Small intestine (tissue), 16 donors: ENCODE data around the gene ZNF217. TPM values are rescaled to one million over a fixed set of nuclear protein-coding genes. Genes with fewer than 3 reads are reported as not detected.
"Not testable (repeated sequence)": the region's sequence is repeated elsewhere in the genome, so short reads cannot be mapped to it uniquely, and the experiment has no call there.

Experiments
- DNase-seq, 2 donors: peaks; one replicate each; pipeline versions ENCODE4 v3.0.0 to v3.0.0-alpha.2; 2013
- FAIRE-seq: peaks from 2 replicates; lab custom pipeline; 2012; peaks lifted over from hg19 to GRCh38; lab: Jason Lieb, UNC
- H3K27ac ChIP-seq, 3 donors: one replicate each; pipeline ENCODE4 v1.5.1; 2013; ENCODE audit warnings: low read length in 2 of 3, mild to moderate bottlenecking in 2 of 3, control low read depth in 1 of 3, inconsistent platforms in 1 of 3, low read depth in 1 of 3, moderate library complexity in 1 of 3
- H3K27me3 ChIP-seq, 3 donors: one replicate each; pipeline ENCODE4 v1.6.1; 2013; ENCODE audit warnings: low read length in 3 of 3, inconsistent platforms in 1 of 3; ENCODE audit not compliant: control insufficient read depth in 3 of 3, insufficient read depth in 3 of 3
- H3K36me3 ChIP-seq, 3 donors: one replicate each; pipeline ENCODE4 v1.6.1; 2013; ENCODE audit warnings: low read length in 3 of 3, inconsistent platforms in 1 of 3, low read depth in 1 of 3, mild to moderate bottlenecking in 1 of 3, moderate library complexity in 1 of 3; ENCODE audit not compliant: control insufficient read depth in 3 of 3, insufficient read depth in 2 of 3
- H3K4me1 ChIP-seq, 3 donors: one replicate each; pipeline ENCODE4 v1.6.1; 2013; ENCODE audit warnings: low read length in 2 of 3, inconsistent platforms in 1 of 3, low read depth in 1 of 3, mild to moderate bottlenecking in 1 of 3, moderate library complexity in 1 of 3; ENCODE audit not compliant: control insufficient read depth in 3 of 3, insufficient read depth in 2 of 3
- H3K4me3 ChIP-seq, 3 donors: one replicate each; pipeline ENCODE4 v1.5.1; 2013; ENCODE audit warnings: low read length in 3 of 3, control low read depth in 1 of 3, inconsistent platforms in 1 of 3, low read depth in 1 of 3, mild to moderate bottlenecking in 1 of 3, moderate library complexity in 1 of 3
- H3K9me3 ChIP-seq, 2 donors: one replicate each; pipeline ENCODE4 v1.6.1; 2013; ENCODE audit warnings: low read depth in 1 of 2, low read length in 1 of 2; ENCODE audit not compliant: control insufficient read depth in 2 of 2, insufficient read depth in 1 of 2
- WGBS, 3 donors: extraction: QIAGEN DNeasy Blood & Tissue Kit; methylation state at CpG; one replicate each; pipeline ENCODE4 v1.1.7; 2013; 5-methylcytosine and 5-hydroxymethylcytosine counted together
- long read RNA-seq, 10 donors: transcript quantifications; one replicate each; lab custom pipeline, GENCODE V29; 2026
- polyA plus RNA-seq, 4 donors: library from polyadenylated mRNA; stranded (reverse) in 3 of 4; unstranded in 1 of 4; fragments of 200-250 nt in 3 of 4; fragments of 120-200 nt in 1 of 4; gene quantifications; one replicate each; pipeline versions ENCODE4 v1.2.1 to v1.2.3, GENCODE V29; 2013
- donor health status: healthy with polysubstance abuse.
- donor health status: control.
- donor health status: control.
- donor health status: Bipolar disorder and iron deficiency.
- donor health status: healthy.

Gene ZNF217
- polyA plus RNA-seq, result 10 to 100 TPM in 2 of 4 donors, 1 to 10 TPM in 2; 4.1 to 33.7 (median 8.7) TPM
- long read RNA-seq, donor 1, full-length matches to known transcripts, result 5 of 24 reads
- long read RNA-seq, donor 1, partial matches to known transcripts, result 19 of 24 reads
- long read RNA-seq, donor 1, other reads (novel, unspliced or antisense), result 0 of 24 reads
- long read RNA-seq, donor 2, result 0 reads
- long read RNA-seq, donor 3, full-length matches to known transcripts, result 1 of 1 reads
- long read RNA-seq, donor 3, partial matches to known transcripts, result 0 of 1 reads
- long read RNA-seq, donor 3, other reads (novel, unspliced or antisense), result 0 of 1 reads
- long read RNA-seq, donor 4, full-length matches to known transcripts, result 1 of 1 reads
- long read RNA-seq, donor 4, partial matches to known transcripts, result 0 of 1 reads
- long read RNA-seq, donor 4, other reads (novel, unspliced or antisense), result 0 of 1 reads
- long read RNA-seq, donor 5, result 0 reads
- long read RNA-seq, donor 6, partial matches to known transcripts, result 7 of 7 reads
- long read RNA-seq, donor 6, other reads (novel, unspliced or antisense), result 0 of 7 reads
- long read RNA-seq, donor 7, result 0 reads
- long read RNA-seq, donor 8, partial matches to known transcripts, result 0 of 1 reads
- long read RNA-seq, donor 8, other reads (novel, unspliced or antisense), result 0 of 1 reads
- long read RNA-seq, donor 9, result 0 reads
- long read RNA-seq, donor 10, full-length matches to known transcripts, result 3 of 13 reads
- long read RNA-seq, donor 10, partial matches to known transcripts, result 10 of 13 reads
- long read RNA-seq, donor 10, other reads (novel, unspliced or antisense), result 0 of 13 reads

GRCh38 chr20:53593466-53594007 is at the start of gene ZNF217:
Gene ZNF217 (minus strand): TSS chr20:53593839. CDS start chr20:53582826, 11,013 bp downstream.
- peak; percentile 66 to 76 for DNase-seq
- H3K4me1 ChIP-seq, H3K36me3 ChIP-seq, H3K27me3 ChIP-seq, H3K9me3 ChIP-seq, FAIRE-seq: not testable (repeated sequence)
- Histone ChIP-seq H3K4me3 (peak within 1 kb of the TSS; percentile 87 to 96 (median 88)), H3K27ac (peak within 1 kb of the TSS; percentile 97 to 99 (median 99))
- 3 to 5% (median 4%) methylated on average over 24 to 66 of the region's 66 CpGs for WGBS, 3 donors

DNA sequence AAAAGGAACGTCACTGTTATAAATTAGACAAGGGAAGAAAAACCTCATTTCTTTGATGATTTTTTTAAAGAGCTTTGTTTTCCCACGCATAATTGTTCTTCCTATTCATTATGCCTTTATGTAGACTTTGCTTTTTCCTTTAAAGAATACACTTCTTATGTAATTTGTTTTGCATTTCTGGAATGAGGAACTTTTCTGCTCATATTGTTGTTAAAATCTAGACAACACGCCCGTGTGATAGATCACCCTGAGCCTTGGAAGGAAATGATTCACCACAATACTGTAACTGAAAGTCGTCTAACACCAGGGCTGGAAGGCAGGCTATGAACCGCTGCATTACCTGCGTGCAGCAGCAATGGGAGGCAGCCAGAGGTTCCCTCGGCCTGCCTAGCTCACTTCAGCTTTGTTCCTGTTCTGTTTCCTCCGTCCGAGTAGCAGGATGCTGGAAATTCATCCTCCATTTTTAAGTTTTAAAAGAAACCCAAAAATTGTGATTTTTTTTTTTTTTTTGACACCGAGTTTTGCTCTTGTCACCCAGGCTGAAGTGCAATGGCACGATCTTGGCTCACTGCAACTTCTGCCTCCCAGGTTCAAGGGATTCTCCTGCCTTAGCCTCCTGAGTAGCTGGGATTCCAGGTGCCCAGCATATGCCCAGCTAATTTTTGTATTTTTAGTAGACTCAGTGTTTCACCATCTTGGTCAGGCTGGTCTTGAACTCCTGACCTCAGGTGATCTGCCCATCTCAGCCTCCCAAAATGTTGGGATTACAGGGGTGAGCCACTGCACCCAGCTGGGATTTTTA is 49.6 kb upstream of the ZNF217 start:
- Histone ChIP-seq H3K4me1 (peaks cover 0 to 15% (median 3%) of the 10 kb centered on the region in 3 donors), H3K4me3 (no peak overlapping the region), H3K9me3 (no peaks in the 10 kb centered on the region), H3K27ac (peak overlapping the region; percentile 68 to 89 (median 88)), H3K27me3 (no peaks in the 10 kb centered on the region), H3K36me3 (no peaks in the 10 kb centered on the region)
- FAIRE-seq (no peak), DNase-seq (peak; percentile 84 to 86)
- WGBS, 3 donors, result 4 to 14% (median 5%) methylated on average over 12 of the region's 12 CpGs

- no peak overlapping the region for H3K4me3 ChIP-seq
- DNase-seq, result peak in 1 of 2 donors; percentile 92
- no peak for FAIRE-seq
- no peaks in the 10 kb centered on the region for H3K9me3 ChIP-seq
- H3K4me1 ChIP-seq, result peaks cover 0 to 15% (median 3%) of the 10 kb centered on the region in 3 donors
- no peaks in the 10 kb centered on the region for H3K36me3 ChIP-seq
- H3K27ac ChIP-seq, result peak overlapping the region; percentile 68 to 88 (median 86)
- 33 to 44% (median 37%) methylated on average over 17 of the region's 17 CpGs for WGBS, 3 donors
- H3K27me3 ChIP-seq, result no peaks in the 10 kb centered on the region
Measured at GRCh38 chr20:53642196-53643030, 48.8 kb upstream of the ZNF217 start.

DNA sequence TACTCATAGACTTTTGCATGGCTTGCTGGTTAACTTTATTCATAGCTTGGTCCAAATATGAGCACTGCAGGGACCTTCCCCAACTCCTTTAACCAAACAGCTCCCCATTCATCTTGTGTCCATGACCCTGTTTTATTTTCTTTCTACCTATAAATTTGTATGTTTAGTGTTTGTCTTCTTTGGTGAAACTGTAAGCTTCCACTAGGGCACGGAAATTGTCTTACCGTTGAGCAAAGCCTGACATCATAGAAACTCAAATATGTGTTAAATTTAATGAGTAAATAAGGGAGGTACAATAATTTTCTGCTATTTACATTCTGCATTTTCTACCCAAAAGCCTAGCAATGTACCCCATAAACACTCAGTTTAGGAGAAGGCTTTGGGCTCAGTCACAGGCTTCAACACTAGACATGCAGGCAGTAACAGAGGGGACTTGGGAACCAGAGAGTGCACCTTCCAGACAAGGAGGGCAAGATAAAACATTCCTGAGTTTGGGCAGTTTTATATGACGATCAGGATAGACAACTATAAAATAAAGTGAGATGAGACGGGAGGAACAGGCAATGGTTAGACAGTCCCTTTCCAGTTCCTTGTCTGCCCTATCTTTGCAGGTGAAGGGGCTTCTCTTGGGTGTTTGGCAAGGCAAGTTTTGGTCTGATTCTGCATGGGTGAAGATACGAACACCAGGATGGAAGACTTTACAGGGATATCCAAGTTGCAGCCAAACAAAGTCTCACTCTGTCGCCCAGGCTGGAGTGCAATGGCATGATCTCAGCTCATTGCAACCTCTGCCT is 46.2 kb upstream of the ZNF217 start:
- no peak for FAIRE-seq
- 87 to 91% (median 90%) methylated on average over 6 of the region's 6 CpGs for WGBS, 3 donors
- DNase-seq, result no peak
- Histone ChIP-seq H3K4me3 (no peak overlapping the region), H3K9me3 (no peaks in the 10 kb centered on the region), H3K27me3 (no peaks in the 10 kb centered on the region), H3K27ac (no peak overlapping the region), H3K4me1 (peaks cover 0 to 15% (median 3%) of the 10 kb centered on the region in 3 donors), H3K36me3 (no peaks in the 10 kb centered on the region)

- no peak for FAIRE-seq
Measured at GRCh38 chr20:53639128-53639527, 45.5 kb upstream of the ZNF217 start.

DNA sequence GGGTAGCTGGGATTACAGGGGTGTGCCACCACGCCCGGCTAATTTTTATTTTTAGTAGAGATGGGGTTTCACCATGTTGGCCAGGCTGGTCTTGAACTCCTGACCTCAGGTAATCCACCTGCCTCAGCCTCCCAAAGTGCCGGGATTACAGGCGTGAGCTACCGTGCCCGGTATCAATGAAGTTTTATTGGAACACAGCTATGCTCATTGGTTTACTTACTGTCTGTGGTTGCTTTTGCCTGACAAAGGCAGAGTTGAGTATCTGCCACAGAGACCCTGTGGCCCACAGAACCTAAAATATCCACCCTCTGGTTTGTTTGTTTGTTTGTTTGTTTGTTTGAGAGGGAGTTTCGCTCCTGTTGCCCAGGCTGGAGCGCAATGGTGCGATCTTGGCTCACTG is 43.7 kb upstream of the ZNF217 start:
- H3K36me3 ChIP-seq, H3K27ac ChIP-seq, DNase-seq, H3K9me3 ChIP-seq, H3K4me1 ChIP-seq, H3K4me3 ChIP-seq, FAIRE-seq, H3K27me3 ChIP-seq: not testable (repeated sequence)
- WGBS, 3 donors, result 83 to 93% (median 90%) methylated on average over 9 of the region's 9 CpGs

More at GRCh38 chr20:53639128-53639527, 45.5 kb upstream of the ZNF217 start:
- Histone ChIP-seq H3K9me3 (no peaks in the 10 kb centered on the region), H3K27me3 (no peaks in the 10 kb centered on the region), H3K4me3 (no peak overlapping the region), H3K36me3 (no peaks in the 10 kb centered on the region), H3K4me1 (peaks cover 0 to 15% (median 3%) of the 10 kb centered on the region in 3 donors), H3K27ac (no peak overlapping the region)
- WGBS, 3 donors, result 95 to 97% (median 96%) methylated on average over 3 of the region's 3 CpGs
- DNase-seq, result no peak

DNA sequence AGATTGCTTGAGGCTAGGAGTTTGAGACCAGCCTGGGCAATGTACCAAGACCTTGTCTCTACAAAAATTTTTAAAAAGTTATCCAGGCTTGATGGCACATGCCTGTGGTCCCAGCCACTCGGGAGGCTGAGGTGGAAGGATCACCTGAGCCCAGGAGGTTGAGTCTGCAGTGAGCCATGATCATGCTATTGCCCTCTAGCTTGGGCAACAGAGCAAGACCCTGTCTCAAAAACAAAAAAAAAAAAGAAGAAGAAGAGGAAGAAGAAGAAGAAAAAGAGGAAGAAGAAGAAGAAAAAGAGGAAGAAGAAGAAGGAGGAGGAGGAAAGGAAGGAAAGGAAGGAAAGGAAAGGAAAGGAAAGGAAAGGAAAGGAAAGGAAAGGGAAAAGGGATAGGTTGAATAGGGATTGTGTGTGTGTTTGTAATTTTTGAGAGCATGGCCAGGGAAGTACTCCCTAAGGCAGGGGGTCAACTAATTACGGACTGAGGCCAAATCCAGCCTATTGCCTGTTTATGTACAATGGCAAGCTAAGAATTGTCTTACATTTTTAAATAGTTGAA is 43.0 kb upstream of the ZNF217 start:
- DNase-seq (no peak), FAIRE-seq (no peak)
- no peaks in the 10 kb centered on the region for H3K36me3 ChIP-seq
- no peaks in the 10 kb centered on the region for H3K27me3 ChIP-seq
- WGBS, 3 donors, result 83 to 96% (median 86%) methylated on average over 2 of the region's 2 CpGs
- no peak overlapping the region for H3K27ac ChIP-seq
- H3K9me3 ChIP-seq, result no peaks in the 10 kb centered on the region
- no peak overlapping the region for H3K4me3 ChIP-seq
- no peaks in the 10 kb centered on the region for H3K4me1 ChIP-seq
